GM18517 (cell line): Measurements from ENCODE around the gene CHCHD6.

Experiments
- ATAC-seq: cut with Tn5 transposase; IDR thresholded peaks from one replicate; pipeline ENCODE4 v1.9.1; 2021; ENCODE audit warnings: mild to moderate bottlenecking, moderate library complexity; ENCODE audit not compliant: unreplicated experiment

Gene CHCHD6

GRCh38 chr3:126968391-126969390 lies 264.7 kb downstream of the CHCHD6 start:
- ATAC-seq: no peak

- no peak for ATAC-seq
Measured at GRCh38 chr3:126969586-126969985, 265.5 kb downstream of the CHCHD6 start.

GRCh38 chr3:126970101-126970500 lies 266.1 kb downstream of the CHCHD6 start:
- no peak for ATAC-seq

GRCh38 chr3:126970921-126971320 lies 266.9 kb downstream of the CHCHD6 start:
- no peak for ATAC-seq

- ATAC-seq: no peak
Measured at GRCh38 chr3:126971891-126972351, 267.9 kb downstream of the CHCHD6 start.

- ATAC-seq: no peak
Measured at GRCh38 chr3:126972866-126973265, 268.8 kb downstream of the CHCHD6 start.

- ATAC-seq: no peak
Measured at GRCh38 chr3:126973814-126974213, 269.8 kb downstream of the CHCHD6 start.

- ATAC-seq: no peak
Measured at GRCh38 chr3:126974756-126975155, 270.7 kb downstream of the CHCHD6 start.

- no peak for ATAC-seq
Measured at GRCh38 chr3:126976906-126977305, 272.9 kb downstream of the CHCHD6 start.

- no peak for ATAC-seq
Measured at GRCh38 chr3:126977821-126978220, 273.8 kb downstream of the CHCHD6 start.

GRCh38 chr3:126978291-126978690 lies 274.3 kb downstream of the CHCHD6 start:
- no peak for ATAC-seq

GRCh38 chr3:126979046-126979628 lies 275.1 kb downstream of the CHCHD6 start:
- no peak for ATAC-seq

- no peak for ATAC-seq
Measured at GRCh38 chr3:126980266-126980811, 276.3 kb downstream of the CHCHD6 start.

- peak; percentile 32 for ATAC-seq
Measured at GRCh38 chr3:126982126-126982470, 278.1 kb downstream of the CHCHD6 start.

GRCh38 chr3:126982471-126983175 lies 278.6 kb downstream of the CHCHD6 start, which contains the start of gene PLXNA1:
Gene PLXNA1 (plus strand): TSS chr3:126983115. CDS start chr3:126988594, 5,479 bp downstream.
- peak; percentile 64 for ATAC-seq

GRCh38 chr3:126983276-126983652 lies 279.2 kb downstream of the CHCHD6 start:
- ATAC-seq: no peak

GRCh38 chr3:126983653-126984390 lies 279.8 kb downstream of the CHCHD6 start:
- no peak for ATAC-seq

GRCh38 chr3:126984391-126985131 lies 280.5 kb downstream of the CHCHD6 start:
- ATAC-seq: no peak

- ATAC-seq: no peak
Measured at GRCh38 chr3:126985132-126985985, 281.3 kb downstream of the CHCHD6 start.
